ENCODE measurements around the gene PDCD1LG2. TPM values are rescaled to one million over a fixed set of nuclear protein-coding genes. Genes with fewer than 3 reads are reported as not detected.

Gene PDCD1LG2
- total and polyA plus RNA-seq, 2 of the 8 experiments (the other 6 are each of a cell fraction or from before 2014, with no cell fraction given) = not detected

DNA sequence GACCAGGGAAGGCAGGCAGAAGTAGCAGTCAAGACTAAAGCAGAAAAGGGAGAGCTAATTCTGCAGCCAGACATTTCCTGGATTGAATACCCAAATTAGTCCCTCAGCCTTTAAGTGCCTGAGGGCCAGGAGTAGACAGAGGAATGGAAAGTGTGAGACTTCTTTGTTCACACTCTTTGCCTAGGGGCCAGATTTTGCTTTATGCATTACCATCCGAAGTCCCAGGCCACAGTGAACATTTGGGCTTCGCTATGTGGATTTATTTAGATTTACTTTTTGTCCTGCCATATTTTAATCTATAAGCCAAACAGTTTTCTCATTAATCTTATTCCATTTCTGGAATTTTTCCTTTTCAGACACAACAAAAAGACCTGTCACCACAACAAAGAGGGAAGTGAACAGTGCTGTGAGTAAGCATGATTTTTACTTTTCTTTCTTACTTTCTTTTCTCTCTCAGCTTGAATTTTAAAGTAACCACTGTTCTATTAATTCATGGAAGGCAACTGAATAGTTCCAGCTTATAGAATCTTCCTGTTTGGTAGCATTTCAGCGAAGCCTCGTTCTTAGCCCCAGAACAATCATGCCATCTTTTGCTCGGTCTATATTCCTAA lies 52.6 kb downstream of the PDCD1LG2 start:
- Histone ChIP-seq H3K14ac (ENCODE audit: insufficient read length) (no peak overlapping the region), H4K8ac (ENCODE audit: extremely low read depth, insufficient read depth, low read length) (no peak overlapping the region), H3K9ac (replicated peaks in 1 of 4; ENCODE audit: extremely low read depth in 1 of 4, low read depth in 3 of 4, low read length in 3 of 4) (no peak overlapping the region), H3K4me2 (ENCODE audit: insufficient read depth in 1 of 2, low read depth in 2 of 2, low read length in 2 of 2) (no peak overlapping the region), H3K27ac (ENCODE audit: low read depth, low read length) (no peak overlapping the region), H3K27me3 (replicated peaks in 1 of 4; ENCODE audit: control insufficient read depth in 3 of 4, extremely low read depth in 1 of 4, insufficient read depth in 3 of 4, low read length in 3 of 4) (peaks cover 0 to 5% (median under 1%) of the 10 kb centered on the region in 4 experiments; a peak in 3 of 7 replicates), H4K20me1 (replicated peaks in 1 of 2; ENCODE audit: control insufficient read depth in 1 of 2, insufficient read depth in 2 of 2, low read length in 2 of 2) (no peaks in the 10 kb centered on the region), H2BK5ac (ENCODE audit: low read depth, low read length) (no peak overlapping the region), H3K4me3 (ENCODE audit: extremely low read depth in 1 of 4, insufficient read depth in 2 of 4, low read depth in 3 of 4, low read length in 4 of 4) (no peak overlapping the region), H2BK15ac (ENCODE audit: low read length) (no peak overlapping the region), H3K18ac (ENCODE audit: extremely low read depth, low read length) (no peak overlapping the region), H2BK120ac (replicated peaks; ENCODE audit: low read depth, low read length) (no peak overlapping the region), H3K23me2 (ENCODE audit: low read depth, low read length) (no peaks in the 10 kb centered on the region), H3K79me1 (ENCODE audit: low read depth, low read length) (no peaks in the 10 kb centered on the region), H3K56ac (replicated peaks; ENCODE audit: insufficient read length, low read depth, low read length) (no peak overlapping the region), H3K4me1 (replicated peaks in 1 of 4; ENCODE audit: control insufficient read depth in 3 of 4, insufficient read depth in 4 of 4, low read length in 3 of 4) (no peaks in the 10 kb centered on the region), H2AK5ac (ENCODE audit: low read depth, low read length) (no peak overlapping the region), H3K23ac (ENCODE audit: insufficient read length) (no peak overlapping the region), H3K36me3 (ENCODE audit: control insufficient read depth in 2 of 4, insufficient read depth in 4 of 4, low read length in 3 of 4) (no peaks in the 10 kb centered on the region), H3K4ac (replicated peaks; ENCODE audit: insufficient read length, low read depth, low read length) (no peak overlapping the region), H3K9me3 (ENCODE audit: insufficient read depth in 2 of 2, low read depth in 1 of 2, low read length in 1 of 2) (0 out of 4 replicates have a peak, but pooled peaks cover 0 to 2% of the 10 kb centered on the region in 2 experiments), H2BK12ac (ENCODE audit: low read depth, low read length) (no peak overlapping the region), H4K91ac (replicated peaks; ENCODE audit: insufficient read length, low read length) (no peak overlapping the region), H2AFZ (ENCODE audit: low read length) (no peak overlapping the region), H3K79me2 (ENCODE audit: control insufficient read depth in 1 of 2, insufficient read depth in 2 of 2, low read length in 2 of 2) (no peaks in the 10 kb centered on the region), H2BK20ac (ENCODE audit: low read length) (no peak overlapping the region), H4K5ac (ENCODE audit: insufficient read length, low read depth, low read length) (no peak overlapping the region)
- DNase-seq (ENCODE audit: low read depth in 1 of 2, low spot score in 2 of 2) (no peak), FAIRE-seq (no peak)
- WGBS, 2 experiments (ENCODE audit: extremely low coverage in 1 of 2, insufficient coverage in 1 of 2, insufficient read length in 1 of 2, insufficient replicate concordance in 2 of 2, low coverage in 1 of 2, low lambda C conversion rate in 2 of 2, missing lambda C conversion rate in 1 of 2) = 92% methylated on average over 5 of the region's 5 CpGs; no CpG with 5 or more reads in 1 of the 2 experiments
- CTCF ChIA-PET (ENCODE audit: partially characterized antibody) = interaction anchor here (0.8 to 1.2 kb wide), 3 partner anchors 14 to 197 kb away, joined by 3 read pairs; no protein-coding TSS in a partner anchor
- POLR2A ChIA-PET (ENCODE audit: partially characterized antibody) = no interaction called here
- TF ChIP-seq TEAD4 (IDR thresholded peaks at IDR 0.05; ENCODE audit: low read depth, low read length) (no peak), KDM4A (IDR thresholded peaks at IDR 0.05; ENCODE audit: low read depth, low read length, severe bottlenecking) (no peak), SIRT6 (IDR thresholded peaks at IDR 0.05; ENCODE audit: low read length) (no peak), CTBP2 (IDR thresholded peaks at IDR 0.05; ENCODE audit: borderline replicate concordance, insufficient read depth, insufficient read length, low read length) (no peak), HDAC2 (IDR thresholded peaks at IDR 0.05; ENCODE audit: borderline replicate concordance in 1 of 2, low read depth in 2 of 2, low read length in 2 of 2) (no peak), RFX5 (IDR thresholded peaks at IDR 0.05; ENCODE audit: borderline replicate concordance, low read depth, low read length) (no peak), SP1 (IDR thresholded peaks at IDR 0.05; ENCODE audit: low read depth, low read length) (no peak)
- TF ChIP-seq, protein P1, sequence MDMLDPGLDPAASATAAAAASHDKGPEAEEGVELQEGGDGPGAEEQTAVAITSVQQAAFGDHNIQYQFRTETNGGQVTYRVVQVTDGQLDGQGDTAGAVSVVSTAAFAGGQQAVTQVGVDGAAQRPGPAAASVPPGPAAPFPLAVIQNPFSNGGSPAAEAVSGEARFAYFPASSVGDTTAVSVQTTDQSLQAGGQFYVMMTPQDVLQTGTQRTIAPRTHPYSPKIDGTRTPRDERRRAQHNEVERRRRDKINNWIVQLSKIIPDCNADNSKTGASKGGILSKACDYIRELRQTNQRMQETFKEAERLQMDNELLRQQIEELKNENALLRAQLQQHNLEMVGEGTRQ (IDR thresholded peaks at IDR 0.05; ENCODE audit: low read length) = no peak
- TF ChIP-seq, protein P2, sequence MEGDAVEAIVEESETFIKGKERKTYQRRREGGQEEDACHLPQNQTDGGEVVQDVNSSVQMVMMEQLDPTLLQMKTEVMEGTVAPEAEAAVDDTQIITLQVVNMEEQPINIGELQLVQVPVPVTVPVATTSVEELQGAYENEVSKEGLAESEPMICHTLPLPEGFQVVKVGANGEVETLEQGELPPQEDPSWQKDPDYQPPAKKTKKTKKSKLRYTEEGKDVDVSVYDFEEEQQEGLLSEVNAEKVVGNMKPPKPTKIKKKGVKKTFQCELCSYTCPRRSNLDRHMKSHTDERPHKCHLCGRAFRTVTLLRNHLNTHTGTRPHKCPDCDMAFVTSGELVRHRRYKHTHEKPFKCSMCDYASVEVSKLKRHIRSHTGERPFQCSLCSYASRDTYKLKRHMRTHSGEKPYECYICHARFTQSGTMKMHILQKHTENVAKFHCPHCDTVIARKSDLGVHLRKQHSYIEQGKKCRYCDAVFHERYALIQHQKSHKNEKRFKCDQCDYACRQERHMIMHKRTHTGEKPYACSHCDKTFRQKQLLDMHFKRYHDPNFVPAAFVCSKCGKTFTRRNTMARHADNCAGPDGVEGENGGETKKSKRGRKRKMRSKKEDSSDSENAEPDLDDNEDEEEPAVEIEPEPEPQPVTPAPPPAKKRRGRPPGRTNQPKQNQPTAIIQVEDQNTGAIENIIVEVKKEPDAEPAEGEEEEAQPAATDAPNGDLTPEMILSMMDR (IDR thresholded peaks at IDR 0.05; ENCODE audit: control extremely low read depth in 1 of 3, insufficient read depth in 1 of 3, low read depth in 1 of 3, low read length in 3 of 3) = no peak
